ENCODE measurements around the gene LIF.

DNA sequence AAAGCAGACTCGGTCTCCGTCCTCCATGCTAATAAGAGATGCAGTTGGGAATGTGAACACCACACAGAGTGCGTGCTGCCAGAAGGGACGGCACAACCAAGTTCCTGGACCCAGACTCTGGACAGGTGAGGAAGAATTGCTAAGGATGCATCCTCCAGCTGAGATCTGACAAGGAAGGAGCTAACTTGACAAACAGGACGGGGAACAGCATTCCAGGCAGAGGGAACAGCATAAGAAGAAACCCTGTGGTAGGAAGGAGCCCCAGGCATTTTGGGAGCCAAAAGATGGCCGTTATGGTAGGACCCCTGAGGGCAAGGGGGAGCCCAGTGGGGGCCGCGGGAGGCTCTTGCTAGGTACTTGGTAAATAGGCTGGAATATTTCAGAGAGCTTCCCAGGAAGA lies 14.1 kb upstream of the LIF start:
- TF ChIP-seq, protein P1, sequence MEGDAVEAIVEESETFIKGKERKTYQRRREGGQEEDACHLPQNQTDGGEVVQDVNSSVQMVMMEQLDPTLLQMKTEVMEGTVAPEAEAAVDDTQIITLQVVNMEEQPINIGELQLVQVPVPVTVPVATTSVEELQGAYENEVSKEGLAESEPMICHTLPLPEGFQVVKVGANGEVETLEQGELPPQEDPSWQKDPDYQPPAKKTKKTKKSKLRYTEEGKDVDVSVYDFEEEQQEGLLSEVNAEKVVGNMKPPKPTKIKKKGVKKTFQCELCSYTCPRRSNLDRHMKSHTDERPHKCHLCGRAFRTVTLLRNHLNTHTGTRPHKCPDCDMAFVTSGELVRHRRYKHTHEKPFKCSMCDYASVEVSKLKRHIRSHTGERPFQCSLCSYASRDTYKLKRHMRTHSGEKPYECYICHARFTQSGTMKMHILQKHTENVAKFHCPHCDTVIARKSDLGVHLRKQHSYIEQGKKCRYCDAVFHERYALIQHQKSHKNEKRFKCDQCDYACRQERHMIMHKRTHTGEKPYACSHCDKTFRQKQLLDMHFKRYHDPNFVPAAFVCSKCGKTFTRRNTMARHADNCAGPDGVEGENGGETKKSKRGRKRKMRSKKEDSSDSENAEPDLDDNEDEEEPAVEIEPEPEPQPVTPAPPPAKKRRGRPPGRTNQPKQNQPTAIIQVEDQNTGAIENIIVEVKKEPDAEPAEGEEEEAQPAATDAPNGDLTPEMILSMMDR (conservative IDR thresholded peaks at IDR 0.05; ENCODE audit: low read length) = no peak
- no peak for TF ChIP-seq EZH2phosphoT487 (IDR thresholded peaks at IDR 0.05; ENCODE audit: borderline replicate concordance, low read depth, low read length)

Measured in OCI-LY7 (cell line).